ENCODE measurements around the gene POLA2. TPM values are rescaled to one million over a fixed set of nuclear protein-coding genes. Genes with fewer than 3 reads are reported as not detected.
"Not testable (repeated sequence)": the region's sequence is repeated elsewhere in the genome, so short reads cannot be mapped to it uniquely, and the experiment has no call there.

The POLA2 gene
- polyA plus RNA-seq, 1 donor (not counting 4 experiments of a cell fraction or from before 2014, with no cell fraction given): 20.9 TPM

DNA sequence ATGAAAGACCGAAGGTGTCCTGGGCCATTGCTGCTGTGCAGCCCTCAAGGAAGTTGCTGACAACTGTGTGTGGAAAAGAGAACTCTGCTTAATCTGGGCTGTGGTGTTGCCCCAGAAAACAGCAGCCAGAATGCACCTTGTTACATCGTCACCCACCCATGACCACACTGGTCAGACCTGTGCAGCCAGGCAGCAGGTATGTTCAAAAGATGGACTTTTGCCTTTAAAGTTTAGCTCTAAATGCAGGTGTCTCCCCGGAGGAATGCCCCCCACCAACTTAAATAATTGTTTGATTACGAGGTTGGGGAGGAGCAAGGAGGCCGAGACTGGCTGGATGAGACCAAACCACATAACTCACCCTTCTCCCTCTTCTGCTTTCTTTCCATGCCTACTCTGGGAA, 15.3 kb upstream of the POLA2 start:
- FAIRE-seq: no peak
- Histone ChIP-seq H3K79me2 (ENCODE audit: control insufficient read depth, insufficient read depth, low read length) (no peaks in the 10 kb centered on the region), H3K27ac (ENCODE audit: control insufficient read depth, insufficient read depth, low read length) (no peak overlapping the region), H3K4me3 (ENCODE audit: control insufficient read depth in 2 of 3, extremely low read depth in 1 of 3, insufficient read depth in 2 of 3, low read depth in 1 of 3, low read length in 3 of 3) (no peak overlapping the region), H3K27me3 (ENCODE audit: control insufficient read depth, extremely low read depth, insufficient read depth, low read length) (no peaks in the 10 kb centered on the region), H2AFZ (ENCODE audit: control insufficient read depth, low read length) (no peak overlapping the region), H3K9me3 (ENCODE audit: control insufficient read depth, low read depth, low read length) (no peaks in the 10 kb centered on the region), H3K4me1 (ENCODE audit: control insufficient read depth, extremely low read depth, insufficient read depth, low read length) (no peaks in the 10 kb centered on the region), H3K36me3 (ENCODE audit: control insufficient read depth in 2 of 2, extremely low read depth in 1 of 2, insufficient read depth in 2 of 2, low read length in 2 of 2) (peaks cover 0 to 3% of the 10 kb centered on the region in 2 experiments), H3K9me1 (ENCODE audit: control insufficient read depth, extremely low read depth, insufficient read depth, low read length) (no peaks in the 10 kb centered on the region), H3K9ac (ENCODE audit: control insufficient read depth, extremely low read depth, insufficient read depth, low read length) (no peak overlapping the region), H4K20me1 (ENCODE audit: control insufficient read depth, extremely low read depth, insufficient read depth, low read length) (no peaks in the 10 kb centered on the region), H3K4me2 (ENCODE audit: control insufficient read depth, extremely low read depth, insufficient read depth, low read depth, low read length) (no peak overlapping the region)
- dilution Hi-C loops (cut with MboI; ENCODE audit: extremely low pct_ligation_motif_present, low sequenced_read_pairs): no loop called here
- DNase-seq (ENCODE audit: low read depth, low spot score): no peak
- TF ChIP-seq, protein P1, sequence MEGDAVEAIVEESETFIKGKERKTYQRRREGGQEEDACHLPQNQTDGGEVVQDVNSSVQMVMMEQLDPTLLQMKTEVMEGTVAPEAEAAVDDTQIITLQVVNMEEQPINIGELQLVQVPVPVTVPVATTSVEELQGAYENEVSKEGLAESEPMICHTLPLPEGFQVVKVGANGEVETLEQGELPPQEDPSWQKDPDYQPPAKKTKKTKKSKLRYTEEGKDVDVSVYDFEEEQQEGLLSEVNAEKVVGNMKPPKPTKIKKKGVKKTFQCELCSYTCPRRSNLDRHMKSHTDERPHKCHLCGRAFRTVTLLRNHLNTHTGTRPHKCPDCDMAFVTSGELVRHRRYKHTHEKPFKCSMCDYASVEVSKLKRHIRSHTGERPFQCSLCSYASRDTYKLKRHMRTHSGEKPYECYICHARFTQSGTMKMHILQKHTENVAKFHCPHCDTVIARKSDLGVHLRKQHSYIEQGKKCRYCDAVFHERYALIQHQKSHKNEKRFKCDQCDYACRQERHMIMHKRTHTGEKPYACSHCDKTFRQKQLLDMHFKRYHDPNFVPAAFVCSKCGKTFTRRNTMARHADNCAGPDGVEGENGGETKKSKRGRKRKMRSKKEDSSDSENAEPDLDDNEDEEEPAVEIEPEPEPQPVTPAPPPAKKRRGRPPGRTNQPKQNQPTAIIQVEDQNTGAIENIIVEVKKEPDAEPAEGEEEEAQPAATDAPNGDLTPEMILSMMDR (optimal IDR thresholded peaks at IDR 0.05 in 1 of 3, IDR thresholded peaks at IDR 0.05 in 1 of 3, conservative IDR thresholded peaks at IDR 0.05 in 1 of 3; ENCODE audit: extremely low read depth in 1 of 3, insufficient read depth in 2 of 3, low read length in 3 of 3): no peak
- no peak for TF ChIP-seq EZH2 (IDR thresholded peaks at IDR 0.05; ENCODE audit: low read length)

DNA sequence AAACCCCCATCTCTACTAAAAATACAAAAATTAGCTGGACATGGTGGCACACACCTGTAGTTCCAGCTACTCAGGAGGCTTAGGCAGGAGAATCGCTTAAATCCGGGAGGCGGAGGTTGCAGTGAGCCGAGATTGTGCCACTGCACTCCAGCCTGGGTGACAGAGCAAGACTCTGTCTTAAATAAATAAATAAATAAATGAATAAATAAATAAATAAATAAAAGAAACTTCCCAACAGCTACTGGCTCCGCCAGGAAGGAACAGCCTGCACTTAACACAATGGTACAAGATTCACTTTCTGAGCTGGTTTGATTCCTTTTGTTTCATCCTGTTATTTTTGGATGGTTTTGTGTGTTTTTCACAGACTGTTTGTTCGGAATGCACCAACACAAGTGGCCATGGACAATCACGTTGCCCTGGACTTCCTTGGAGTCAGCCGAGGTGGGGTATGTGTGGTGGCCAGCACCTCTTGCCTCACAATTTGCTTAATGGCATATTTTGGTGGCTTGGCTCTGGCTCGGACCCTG, 13.5 kb upstream of the POLA2 start:
- H2AFZ ChIP-seq (ENCODE audit: control insufficient read depth, low read length); H3K27me3 ChIP-seq (ENCODE audit: control insufficient read depth, extremely low read depth, insufficient read depth, low read length); DNase-seq (ENCODE audit: low read depth, low spot score); H4K20me1 ChIP-seq (ENCODE audit: control insufficient read depth, extremely low read depth, insufficient read depth, low read length); H3K9me3 ChIP-seq (ENCODE audit: control insufficient read depth, low read depth, low read length); H3K4me2 ChIP-seq (ENCODE audit: control insufficient read depth, extremely low read depth, insufficient read depth, low read depth, low read length); FAIRE-seq; H3K27ac ChIP-seq (ENCODE audit: control insufficient read depth, insufficient read depth, low read length); H3K4me3 ChIP-seq (ENCODE audit: control insufficient read depth in 2 of 3, extremely low read depth in 1 of 3, insufficient read depth in 2 of 3, low read depth in 1 of 3, low read length in 3 of 3); dilution Hi-C loops (cut with MboI; ENCODE audit: extremely low pct_ligation_motif_present, low sequenced_read_pairs); H3K36me3 ChIP-seq (ENCODE audit: control insufficient read depth in 2 of 2, extremely low read depth in 1 of 2, insufficient read depth in 2 of 2, low read length in 2 of 2); H3K9ac ChIP-seq (ENCODE audit: control insufficient read depth, extremely low read depth, insufficient read depth, low read length); H3K79me2 ChIP-seq (ENCODE audit: control insufficient read depth, insufficient read depth, low read length); H3K4me1 ChIP-seq (ENCODE audit: control insufficient read depth, extremely low read depth, insufficient read depth, low read length); H3K9me1 ChIP-seq (ENCODE audit: control insufficient read depth, extremely low read depth, insufficient read depth, low read length): not testable (repeated sequence)

DNA sequence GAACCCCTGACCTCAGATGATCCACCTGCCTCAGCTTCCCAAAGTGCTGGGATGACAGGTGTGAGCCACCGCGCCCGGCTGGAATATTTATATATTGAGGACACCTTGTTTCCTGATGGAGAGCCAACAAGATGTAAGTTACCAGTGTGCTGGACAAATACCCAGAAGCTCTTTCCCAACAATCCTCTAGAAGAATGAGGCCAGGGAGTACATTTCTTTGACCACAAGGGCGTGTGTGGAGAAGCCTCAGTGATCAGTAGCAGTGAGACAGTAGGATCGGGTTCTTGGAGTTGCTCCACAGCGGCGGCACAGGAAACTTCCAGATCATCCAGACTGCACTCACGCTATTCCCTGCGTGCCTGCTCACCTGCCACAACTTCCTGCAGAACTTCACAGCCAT, 10.3 kb upstream of the POLA2 start:
- Histone ChIP-seq H3K36me3 (ENCODE audit: control insufficient read depth in 2 of 2, extremely low read depth in 1 of 2, insufficient read depth in 2 of 2, low read length in 2 of 2) (no peaks in the 10 kb centered on the region), H3K27me3 (ENCODE audit: control insufficient read depth, extremely low read depth, insufficient read depth, low read length) (no peaks in the 10 kb centered on the region), H2AFZ (ENCODE audit: control insufficient read depth, low read length) (no peak overlapping the region), H3K9ac (ENCODE audit: control insufficient read depth, extremely low read depth, insufficient read depth, low read length) (no peak overlapping the region), H3K27ac (ENCODE audit: control insufficient read depth, insufficient read depth, low read length) (no peak overlapping the region), H3K79me2 (ENCODE audit: control insufficient read depth, insufficient read depth, low read length) (no peaks in the 10 kb centered on the region), H4K20me1 (ENCODE audit: control insufficient read depth, extremely low read depth, insufficient read depth, low read length) (no peaks in the 10 kb centered on the region), H3K4me1 (ENCODE audit: control insufficient read depth, extremely low read depth, insufficient read depth, low read length) (no peaks in the 10 kb centered on the region), H3K4me3 (ENCODE audit: control insufficient read depth in 2 of 3, extremely low read depth in 1 of 3, insufficient read depth in 2 of 3, low read depth in 1 of 3, low read length in 3 of 3) (no peak overlapping the region), H3K9me3 (ENCODE audit: control insufficient read depth, low read depth, low read length) (no peaks in the 10 kb centered on the region), H3K4me2 (ENCODE audit: control insufficient read depth, extremely low read depth, insufficient read depth, low read depth, low read length) (no peak overlapping the region), H3K9me1 (ENCODE audit: control insufficient read depth, extremely low read depth, insufficient read depth, low read length) (no peaks in the 10 kb centered on the region)
- dilution Hi-C loops (cut with MboI; ENCODE audit: extremely low pct_ligation_motif_present, low sequenced_read_pairs): no loop called here
- TF ChIP-seq, protein P1 (optimal IDR thresholded peaks at IDR 0.05 in 1 of 3, IDR thresholded peaks at IDR 0.05 in 1 of 3, conservative IDR thresholded peaks at IDR 0.05 in 1 of 3; ENCODE audit: extremely low read depth in 1 of 3, insufficient read depth in 2 of 3, low read length in 3 of 3): no peak
- no peak for TF ChIP-seq EZH2 (IDR thresholded peaks at IDR 0.05; ENCODE audit: low read length)
- DNase-seq (ENCODE audit: low read depth, low spot score) (no peak), FAIRE-seq (no peak)

Measured in keratinocyte (primary cell).